T-helper 2 cell (primary cell): ENCODE measurements around the gene ATP5ME.

Experiments
- DNase-seq, 5 experiments: peaks; one replicate each; pipeline versions ENCODE4 v3.0.0 to v3.0.0-alpha.2; 2012 to 2022

The ATP5ME gene

GRCh38 chr4:632926-633325, 41.1 kb downstream of the ATP5ME start:
- DNase-seq: no peak

GRCh38 chr4:632196-632790, 41.8 kb downstream of the ATP5ME start:
- no peak for DNase-seq

DNA sequence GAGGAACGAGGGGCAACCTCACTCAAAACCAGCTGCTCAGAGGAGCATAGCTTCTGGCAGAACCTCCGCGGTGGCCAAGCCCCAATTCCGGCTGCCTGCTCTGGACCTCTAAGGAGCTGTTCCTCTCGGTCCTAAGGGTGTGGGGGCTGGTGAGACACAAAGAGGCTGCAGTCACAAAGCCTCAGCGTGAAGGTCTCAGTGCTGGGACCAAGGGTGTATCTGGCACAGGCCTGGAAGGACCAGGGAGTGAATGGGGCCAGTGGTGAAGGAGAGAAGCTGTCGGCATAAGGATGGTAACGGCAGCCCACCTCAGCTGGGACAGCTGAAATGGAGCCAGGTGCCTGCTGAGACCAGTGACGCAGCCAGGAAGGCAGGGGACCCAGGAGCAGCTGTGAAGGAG, 43.4 kb downstream of the ATP5ME start:
- DNase-seq: no peak

- DNase-seq: no peak
Measured at GRCh38 chr4:629915-630641, 44.0 kb downstream of the ATP5ME start.

DNA sequence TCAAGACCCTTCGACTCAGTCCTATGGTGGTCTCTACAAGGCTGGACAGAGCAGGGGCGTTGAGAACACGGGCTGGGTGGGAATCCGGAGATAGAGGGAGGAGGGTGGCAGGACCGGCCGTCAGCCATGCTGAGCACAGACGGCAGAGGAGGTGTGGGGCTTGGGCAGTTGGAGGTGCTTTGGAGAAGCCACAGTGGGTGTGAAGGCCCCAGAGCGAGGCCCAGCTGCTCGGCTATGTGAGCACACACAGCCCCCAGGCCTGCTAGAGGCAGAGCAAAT, 44.5 kb downstream of the ATP5ME start:
- DNase-seq: no peak

GRCh38 chr4:628821-629635, 45.0 kb downstream of the ATP5ME start:
- DNase-seq: no peak

- no peak for DNase-seq
Measured at GRCh38 chr4:628311-628741, 45.8 kb downstream of the ATP5ME start.

GRCh38 chr4:627347-628125, 46.5 kb downstream of the ATP5ME start:
- DNase-seq: no peak

- DNase-seq: no peak
Measured at GRCh38 chr4:626201-627091, 47.6 kb downstream of the ATP5ME start.

GRCh38 chr4:625631-626161, 48.4 kb downstream of the ATP5ME start:
- DNase-seq: no peak

DNA sequence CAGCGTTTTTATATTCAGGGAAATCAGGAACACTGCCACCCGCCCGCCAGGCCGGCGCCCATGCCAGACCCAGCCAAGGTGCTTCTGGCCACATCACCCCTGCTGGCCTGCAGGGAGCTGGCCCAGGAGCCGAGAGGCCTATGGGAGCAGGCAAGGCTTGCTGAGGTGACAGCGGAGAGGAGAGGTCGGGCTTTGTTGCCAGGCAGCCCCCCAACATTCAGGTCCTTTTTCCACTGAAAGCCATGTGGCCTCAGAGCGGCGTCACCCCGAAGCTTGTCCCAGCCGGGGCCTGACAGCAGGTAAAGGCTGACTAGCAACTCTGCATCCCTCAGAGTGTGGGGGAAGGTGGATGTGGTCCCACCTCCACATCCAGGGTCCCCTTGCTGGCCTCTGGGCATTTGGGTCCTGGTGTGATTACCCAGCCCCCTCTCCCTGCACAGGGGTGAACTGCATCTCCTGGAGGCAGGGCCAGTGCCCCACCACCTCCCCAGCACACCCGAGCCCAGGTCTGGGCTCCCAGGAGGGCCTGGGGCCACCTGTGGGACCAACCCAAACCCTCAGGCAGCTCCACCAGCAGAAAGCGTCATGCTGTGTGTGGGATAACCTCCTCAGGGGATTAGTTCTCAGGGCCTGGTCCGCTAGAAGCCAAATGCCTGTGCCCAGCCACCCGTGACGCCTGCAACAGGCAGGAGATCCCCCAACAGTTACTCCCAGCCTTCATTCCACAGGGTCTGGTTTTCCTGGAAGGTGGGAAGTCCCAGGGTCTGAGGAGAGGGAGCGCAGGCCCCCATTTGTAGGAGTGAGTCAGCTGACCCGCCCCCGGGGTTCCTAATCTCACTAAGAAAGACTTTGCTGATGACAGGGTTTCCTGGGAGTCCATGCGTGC, 49.1 kb downstream of the ATP5ME start, which contains the start of gene PDE6B:
Gene PDE6B (plus strand): TSS at position 869 of the 886 bp plus-strand sequence. CDS start 54 bp downstream, outside the sequence.
- no peak for DNase-seq

GRCh38 chr4:623914-624566, 50.0 kb downstream of the ATP5ME start:
- DNase-seq: no peak

GRCh38 chr4:622996-623913, 50.8 kb downstream of the ATP5ME start:
- no peak for DNase-seq
